HG02571 (cell line): Measurements from ENCODE around the gene POLR1E.
"Not testable (repeated sequence)": the region's sequence is repeated elsewhere in the genome, so short reads cannot be mapped to it uniquely, and the experiment has no call there.

ENCODE experiments used
- ATAC-seq: cut with Tn5 transposase; IDR thresholded peaks from one replicate; pipeline ENCODE4 v1.9.1; 2021; ENCODE audit warnings: mild to moderate bottlenecking, moderate library complexity; ENCODE audit not compliant: unreplicated experiment

The POLR1E gene

DNA sequence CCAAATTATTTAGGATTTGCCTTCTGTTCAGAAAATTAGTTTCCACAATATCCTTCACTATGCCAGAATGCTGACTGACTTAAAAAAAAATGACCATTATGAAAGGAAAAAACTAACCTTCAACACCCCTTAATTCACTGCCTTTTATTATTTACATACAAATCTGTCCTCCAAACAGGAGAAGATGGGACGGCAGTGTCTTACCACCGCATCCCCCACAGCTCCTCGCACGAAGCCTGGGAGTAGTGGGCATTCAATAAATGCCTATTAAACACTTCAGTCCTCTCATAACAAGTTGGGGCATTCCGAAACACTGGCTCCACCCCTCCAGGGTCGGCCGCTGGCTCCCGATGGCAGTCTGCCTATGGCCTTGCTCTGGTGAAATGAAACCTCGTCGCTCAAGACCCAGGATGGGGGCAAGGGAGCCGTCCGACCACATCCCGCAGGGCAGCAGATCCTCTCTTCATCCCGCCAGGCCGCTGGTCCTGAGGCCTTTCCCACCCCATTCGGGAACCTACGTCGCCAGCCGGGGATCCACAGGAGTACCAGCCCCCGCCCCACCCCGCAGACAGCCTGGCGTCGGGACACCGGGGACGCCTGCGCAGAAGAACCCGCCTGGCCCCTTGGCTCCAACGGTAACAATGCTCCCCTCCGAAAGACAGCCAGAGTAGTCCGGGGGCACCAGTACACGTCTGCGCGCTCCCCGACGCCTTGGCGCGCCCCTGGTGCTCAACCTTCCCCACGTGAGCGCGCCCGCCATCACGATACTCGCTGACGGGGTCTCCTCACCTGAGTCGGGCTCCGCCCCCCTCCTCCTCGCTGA, 21.1 kb upstream of the POLR1E start:
- ATAC-seq = peak; percentile 34

DNA sequence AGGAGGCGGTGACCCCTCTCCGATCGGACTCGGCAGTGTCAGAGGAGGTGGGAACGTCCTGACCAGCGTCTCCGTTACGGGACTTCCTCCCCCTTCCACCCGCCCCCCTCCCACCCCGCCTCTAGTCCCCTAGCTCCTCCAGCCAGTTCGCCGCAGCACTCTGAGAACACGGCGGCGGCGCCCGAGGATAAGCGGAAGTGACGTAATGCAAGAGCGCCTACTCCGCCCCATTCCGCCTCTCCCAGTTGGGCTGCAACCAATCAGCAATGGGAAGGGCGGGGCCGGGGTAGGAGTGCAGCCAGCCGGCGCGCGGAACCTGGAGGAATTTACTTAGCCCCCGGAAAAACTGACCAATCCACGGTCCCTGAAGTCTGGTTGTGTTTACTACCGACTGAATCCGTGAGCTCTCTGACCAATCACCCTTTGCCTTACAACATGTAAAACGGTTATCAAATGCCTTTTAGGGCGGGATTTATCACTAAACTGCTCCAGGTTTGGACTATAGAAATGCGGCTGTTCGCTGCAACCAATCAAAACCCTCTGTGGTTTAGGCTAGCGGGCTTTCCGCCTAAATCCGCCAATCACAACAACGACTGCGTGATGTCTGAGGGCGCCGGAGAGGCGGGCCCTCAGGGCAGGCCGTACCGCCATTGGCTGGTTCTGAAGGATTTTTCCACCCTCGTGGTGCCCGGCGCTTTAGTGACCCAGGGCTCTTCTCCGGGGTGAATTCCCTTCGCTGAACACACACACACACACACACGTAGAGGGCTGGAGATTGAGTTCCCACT, 20.3 kb upstream of the POLR1E start, which contains the start of gene ZBTB5:
Gene ZBTB5 (minus strand): TSS at position 202 of the 788 bp plus-strand sequence. CDS start 22,899 bp downstream, outside the sequence.
- ATAC-seq = peak; percentile 86

DNA sequence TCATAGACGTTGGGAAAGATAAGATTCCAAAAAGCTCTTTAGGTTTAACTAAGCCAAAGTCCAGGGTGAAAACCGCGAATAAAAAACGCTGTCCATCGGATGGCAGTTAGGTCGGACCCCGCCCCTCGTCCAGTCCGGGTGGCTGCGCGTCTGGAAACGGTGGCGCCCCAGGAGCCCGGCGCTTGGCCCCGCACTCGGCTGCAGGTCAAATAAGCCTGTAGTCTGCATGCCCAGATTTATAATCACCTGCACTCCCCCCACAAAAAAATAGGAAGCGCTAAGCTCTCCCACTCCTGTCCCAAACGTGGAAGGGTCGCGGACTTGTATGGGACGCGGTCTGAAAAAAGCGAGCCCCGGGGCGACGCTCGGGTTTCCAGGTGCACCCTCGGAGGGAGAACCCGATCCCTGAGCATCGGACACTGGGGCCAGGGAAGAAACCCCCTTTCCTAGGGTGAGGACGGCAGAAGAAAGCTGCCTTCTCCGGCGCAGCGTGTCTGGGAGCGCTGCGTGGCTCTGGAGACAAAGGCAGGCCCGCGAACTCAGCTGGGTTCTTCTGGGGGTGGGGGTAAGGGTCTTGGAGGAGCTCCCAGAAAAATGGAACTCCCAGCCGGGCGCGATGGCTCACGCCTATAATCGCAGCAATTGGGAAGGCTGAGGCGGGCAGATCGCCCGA, 19.6 kb upstream of the POLR1E start:
- ATAC-seq = peak; percentile 4

DNA sequence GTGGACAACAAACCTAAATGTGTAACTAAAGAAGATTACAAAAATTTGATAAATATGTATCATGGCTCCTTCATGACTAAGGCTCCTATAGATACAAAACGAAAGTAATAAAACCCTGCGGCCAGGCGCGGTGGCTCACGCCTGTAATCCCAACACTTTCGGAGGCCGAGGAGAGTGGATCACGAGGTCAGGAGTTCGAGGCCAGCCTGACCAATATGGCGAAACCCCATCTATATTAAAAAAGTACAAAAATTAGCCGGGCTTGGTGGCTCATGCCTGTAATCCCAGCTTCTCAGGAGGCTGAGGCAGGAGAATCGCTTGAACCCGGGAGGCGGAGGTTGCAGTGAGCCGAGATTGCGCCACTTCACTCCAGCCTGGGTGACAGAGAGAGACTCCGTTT, 18.2 kb upstream of the POLR1E start:
- ATAC-seq = not testable (repeated sequence)

DNA sequence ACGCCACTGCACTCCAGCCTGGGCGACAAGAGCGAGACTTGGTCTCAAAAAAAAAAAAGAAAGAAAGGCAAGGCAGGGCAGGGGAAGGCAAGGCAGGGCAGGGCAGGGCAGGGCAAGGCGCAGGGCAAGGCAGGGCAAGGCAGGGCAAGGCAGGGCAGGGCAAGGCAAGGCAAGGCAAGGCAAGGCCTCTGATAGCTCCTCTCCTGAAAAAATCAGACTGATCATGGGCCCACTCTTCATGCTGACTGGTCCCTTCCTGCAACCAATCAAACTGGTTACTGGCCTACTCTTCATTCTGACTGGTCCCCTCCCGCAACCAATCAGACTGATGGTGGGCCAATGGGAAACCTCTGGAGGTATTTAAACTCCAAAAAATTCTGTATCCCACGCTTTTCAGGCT, 17.1 kb upstream of the POLR1E start:
- no peak for ATAC-seq

DNA sequence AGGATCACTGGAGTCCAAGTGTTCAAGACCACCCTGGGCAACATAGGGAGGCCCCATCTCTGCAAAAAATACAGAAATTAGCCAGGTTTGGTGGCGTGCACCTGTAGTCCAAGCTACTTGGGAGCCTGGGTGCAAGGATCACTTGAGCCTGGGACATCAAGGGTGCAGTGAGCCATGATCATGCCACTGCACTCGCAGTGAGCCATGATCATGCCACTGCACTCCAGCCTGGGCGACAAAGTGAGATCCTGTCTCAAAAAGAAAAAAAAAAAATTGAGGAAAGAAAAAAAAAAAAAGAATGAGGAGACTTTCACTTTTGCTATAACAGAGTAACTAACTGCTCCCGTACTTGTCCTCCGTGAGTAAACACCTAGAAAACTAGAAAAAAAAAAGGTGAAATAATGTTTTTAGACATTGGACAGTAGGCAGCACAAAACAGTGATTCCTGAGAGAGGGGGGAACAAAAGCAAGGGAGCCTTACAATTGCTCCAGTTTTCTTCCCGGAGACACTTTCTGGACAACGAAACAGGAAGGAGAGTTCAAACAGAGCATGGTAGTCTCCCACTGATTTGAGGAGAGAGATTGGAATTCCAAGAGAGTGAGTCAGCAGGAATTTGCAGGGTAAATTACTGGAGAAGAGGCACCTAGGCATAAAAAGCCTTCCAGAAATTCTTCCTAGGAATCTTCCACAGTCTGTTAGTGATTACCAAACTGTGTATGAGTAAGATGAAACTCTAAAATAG, 13.6 kb upstream of the POLR1E start:
- ATAC-seq = no peak

DNA sequence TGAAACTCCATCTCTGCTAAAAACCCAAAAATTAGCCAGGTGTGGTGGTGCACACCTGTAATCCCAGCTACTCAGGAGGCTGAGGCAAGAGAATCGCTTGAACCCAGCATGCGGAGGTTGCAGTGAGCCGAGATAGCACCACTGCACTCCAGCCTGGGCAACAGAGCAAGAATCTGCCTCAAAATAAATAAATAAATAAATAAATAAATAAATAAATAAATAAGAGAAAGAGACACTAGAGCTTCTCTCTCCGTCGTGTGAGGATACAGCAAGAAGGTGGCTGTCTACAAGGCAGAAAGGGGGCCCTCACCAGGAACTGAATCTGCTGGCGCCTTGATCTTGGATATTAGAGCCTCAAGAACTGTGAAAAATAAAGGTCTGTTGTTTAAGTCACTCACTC, 11.8 kb upstream of the POLR1E start:
- ATAC-seq = not testable (repeated sequence)

DNA sequence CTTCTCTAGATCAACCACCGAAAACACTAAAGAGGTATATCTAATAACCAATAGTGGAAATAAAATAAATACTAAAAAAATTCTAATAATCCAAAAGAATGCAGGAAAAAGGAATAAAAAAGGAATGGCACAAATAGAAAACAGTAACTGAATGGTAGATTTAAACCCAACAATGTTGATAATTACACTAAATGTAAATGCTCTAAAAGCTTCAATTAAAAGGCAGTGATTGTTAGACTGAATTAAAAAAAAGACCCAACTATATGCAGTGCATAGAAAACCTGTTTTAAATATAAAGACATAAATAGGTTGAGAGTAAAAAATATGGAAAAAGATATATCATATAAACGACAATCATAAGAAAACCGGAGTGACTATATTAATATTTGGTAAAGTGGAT, 11.3 kb upstream of the POLR1E start:
- ATAC-seq = no peak

DNA sequence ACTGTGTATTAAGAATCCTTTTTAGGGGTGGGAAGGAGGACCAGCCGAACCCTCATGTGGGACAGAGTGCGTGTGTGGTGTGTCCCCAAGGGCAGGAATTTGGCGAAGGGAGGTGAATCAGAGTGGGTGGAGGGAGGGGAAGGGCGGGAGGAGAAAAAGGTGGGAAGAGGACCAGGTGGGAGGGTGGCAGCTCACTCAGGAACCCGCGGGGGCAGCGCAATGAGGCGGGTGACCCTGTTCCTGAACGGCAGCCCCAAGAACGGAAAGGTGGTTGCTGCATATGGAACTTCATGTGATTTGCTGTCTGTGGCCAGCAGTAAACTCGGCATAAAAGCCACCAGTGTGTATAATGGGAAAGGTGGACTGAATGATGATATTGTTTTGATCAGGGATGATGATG, 8.8 kb upstream of the POLR1E start:
- no peak for ATAC-seq

DNA sequence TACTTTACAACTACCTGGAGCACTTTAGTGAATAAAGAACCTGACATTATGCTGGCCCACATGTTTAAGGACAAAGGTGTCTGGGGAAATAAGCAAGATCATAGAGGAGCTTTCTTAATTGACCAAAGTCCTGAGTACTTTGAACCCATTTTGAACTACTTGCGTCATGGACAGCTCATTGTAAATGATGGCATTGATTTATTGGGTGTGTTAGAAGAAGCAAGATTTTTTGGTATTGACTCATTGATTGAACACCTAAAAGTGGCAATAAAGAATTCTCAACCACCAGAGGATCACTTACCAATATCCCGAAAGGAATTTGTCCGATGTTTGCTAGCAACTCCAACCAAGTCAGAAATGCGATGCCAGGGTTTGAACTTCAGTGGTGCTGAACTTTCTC, 8.3 kb upstream of the POLR1E start:
- ATAC-seq = not testable (repeated sequence)

DNA sequence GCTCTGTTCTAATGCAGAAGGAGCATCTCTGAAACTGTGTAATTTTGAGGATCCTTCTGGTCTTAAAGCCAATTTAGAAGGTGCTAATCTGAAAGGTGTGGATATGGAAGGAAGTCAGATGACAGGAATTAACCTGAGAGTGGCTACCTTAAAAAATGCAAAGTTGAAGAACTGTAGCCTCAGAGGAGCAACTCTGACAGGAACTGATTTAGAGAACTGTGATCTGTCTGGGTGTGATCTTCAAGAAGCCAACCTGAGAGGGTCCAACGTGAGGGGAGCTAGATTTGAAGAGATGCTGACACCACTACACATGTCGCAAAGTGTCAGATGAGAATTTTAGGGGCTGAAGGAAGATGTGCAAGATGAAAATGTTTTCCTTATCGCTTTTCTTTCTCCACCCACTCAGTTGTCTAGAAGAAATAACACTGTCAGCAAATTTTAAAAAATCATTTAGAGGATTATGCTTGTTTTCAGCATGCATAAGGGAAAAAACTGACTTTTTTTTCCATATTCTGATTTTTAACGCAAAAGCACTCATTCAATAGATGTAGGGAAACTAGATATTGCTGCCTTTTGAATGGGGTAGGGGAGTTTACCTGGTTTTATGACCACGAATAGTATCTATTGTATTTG, 7.6 kb upstream of the POLR1E start:
- ATAC-seq = not testable (repeated sequence)

DNA sequence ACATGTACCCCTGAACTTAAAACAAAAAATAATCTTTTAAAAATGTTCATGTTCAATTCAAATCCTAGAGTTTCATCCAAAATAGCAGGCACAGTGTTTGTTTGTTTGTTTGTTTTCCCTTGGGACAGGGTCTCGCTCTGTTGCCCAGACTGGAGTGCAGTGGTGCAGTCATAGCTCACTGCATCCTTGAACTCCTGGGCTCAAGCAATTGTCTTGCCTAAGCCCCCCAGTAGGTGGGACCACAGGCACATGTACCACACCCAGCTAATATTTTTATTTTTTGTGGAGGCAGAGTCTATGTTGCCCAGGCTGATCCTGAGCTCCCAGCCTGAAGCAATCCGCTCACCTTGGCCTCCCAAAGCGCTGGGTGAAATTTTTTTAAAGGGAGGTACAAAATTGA, 5.0 kb upstream of the POLR1E start:
- ATAC-seq = no peak

DNA sequence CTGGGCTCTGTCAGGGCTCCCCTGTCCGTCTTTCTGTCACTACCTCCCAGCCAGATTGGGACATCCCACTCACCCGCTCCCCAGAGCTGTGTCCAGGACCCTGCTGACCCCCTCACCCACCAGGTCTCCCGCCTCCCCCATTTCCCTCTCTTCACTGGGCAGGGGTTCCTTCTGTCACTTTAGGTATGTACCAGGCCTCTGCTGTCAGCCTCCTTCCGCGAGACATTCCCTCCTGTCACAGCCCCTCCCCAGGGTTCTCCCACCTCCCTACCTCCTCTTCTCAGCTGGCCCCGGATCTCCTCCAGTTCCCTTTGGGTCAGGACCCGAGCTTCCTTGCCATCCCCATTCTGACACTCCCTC, 488 bp downstream of the POLR1E start:
- ATAC-seq = no peak

DNA sequence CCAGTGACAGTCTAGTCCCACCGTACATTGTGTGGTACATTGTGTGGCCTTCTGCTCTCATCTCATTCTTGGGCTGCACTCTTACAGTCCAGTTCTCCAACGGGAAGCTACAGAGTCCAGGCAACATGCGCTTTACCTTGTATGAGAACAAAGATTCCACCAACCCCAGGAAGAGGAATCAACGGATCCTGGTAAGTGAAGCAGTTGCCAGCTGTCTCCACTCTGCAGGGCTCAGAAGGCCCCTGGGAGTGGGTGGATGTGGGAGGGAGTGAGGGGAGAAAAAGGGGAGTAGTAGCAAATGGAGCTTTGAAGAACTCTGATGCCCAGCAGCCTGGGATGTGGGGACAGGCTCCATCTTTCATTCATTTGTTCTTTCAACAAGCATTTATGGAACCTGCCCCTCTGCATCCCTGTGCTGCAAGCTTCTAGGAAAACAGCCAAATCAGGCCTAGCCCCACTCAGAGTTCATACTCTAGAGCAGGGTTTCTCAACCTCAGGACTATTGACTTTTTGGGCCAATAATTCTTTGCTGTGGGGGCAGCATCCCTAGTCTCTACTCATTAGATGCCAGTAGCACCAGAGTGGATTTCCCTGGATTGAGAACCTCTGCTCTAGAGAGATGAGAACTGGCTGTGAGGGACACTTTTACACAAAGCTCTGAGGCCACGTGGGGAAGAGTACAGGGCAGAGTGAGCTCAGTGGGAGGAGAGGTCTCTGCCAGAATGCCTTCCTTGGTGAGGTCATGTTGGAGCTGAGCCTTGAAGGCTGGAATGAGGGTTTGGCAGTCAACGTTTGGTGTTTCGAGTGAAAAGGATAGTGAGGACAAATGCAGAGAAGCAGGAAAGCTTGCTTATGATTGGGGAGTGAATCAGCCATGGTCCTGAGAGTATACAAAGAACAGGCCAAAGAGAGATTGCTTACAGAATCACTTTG, 1.1 kb downstream of the POLR1E start:
- ATAC-seq = no peak

DNA sequence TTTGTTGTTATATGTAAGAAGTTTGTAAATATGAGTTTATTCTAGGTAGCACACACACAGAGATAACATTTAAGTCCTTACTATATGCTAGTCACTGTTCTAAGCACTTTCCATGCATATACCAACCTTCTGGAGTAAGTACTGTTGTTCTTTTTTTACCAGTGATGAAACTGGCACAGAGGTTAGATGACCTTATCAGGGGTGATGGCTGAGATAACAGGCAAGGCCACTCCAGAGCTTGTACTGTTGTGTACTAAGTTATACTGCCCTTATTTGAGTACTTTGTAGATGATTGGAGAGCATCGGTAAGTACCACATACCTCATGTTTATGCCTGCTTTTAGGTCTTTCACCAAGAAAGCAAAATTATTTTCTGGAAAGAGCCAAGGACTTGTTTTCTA, 6.2 kb downstream of the POLR1E start:
- no peak for ATAC-seq

DNA sequence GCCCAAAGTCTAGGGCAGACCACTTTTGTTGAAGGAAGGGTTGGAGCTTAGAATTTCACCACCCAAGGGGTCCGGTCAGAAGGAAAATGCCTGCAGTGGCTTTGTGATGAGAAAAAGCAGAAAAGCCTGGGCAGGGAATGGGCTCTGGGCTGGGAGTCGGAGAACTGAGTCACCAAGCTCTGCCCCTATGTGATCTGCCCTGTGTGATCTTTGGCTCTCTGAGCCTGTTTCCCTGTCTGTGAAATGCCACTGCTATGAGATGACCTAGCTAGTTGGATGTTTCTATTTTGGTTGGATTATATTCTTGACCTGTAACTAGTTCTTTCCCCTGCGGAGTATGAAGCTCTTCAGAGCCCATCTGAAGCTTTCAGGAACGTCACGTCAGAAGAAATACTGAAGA, 9.8 kb downstream of the POLR1E start:
- no peak for ATAC-seq

DNA sequence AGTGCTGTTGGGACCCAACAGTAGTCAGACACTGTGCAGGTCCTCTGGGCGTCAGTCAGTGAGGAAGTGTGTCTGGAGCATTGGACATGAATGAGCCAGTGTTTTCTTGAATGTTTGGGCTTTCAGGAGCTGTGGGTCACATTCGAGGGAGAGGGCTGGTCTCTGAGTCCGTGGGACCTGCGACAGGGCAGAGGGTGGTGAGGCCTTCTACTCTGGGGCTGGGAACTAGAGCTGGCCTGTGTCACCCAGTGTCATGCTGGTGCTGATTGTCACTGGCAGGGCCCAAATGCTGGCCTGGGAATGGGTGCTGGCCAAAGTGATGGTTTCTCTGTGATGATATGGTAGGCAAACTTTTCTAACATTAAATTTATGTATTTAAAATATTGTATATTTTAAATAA, 10.3 kb downstream of the POLR1E start:
- ATAC-seq = no peak

DNA sequence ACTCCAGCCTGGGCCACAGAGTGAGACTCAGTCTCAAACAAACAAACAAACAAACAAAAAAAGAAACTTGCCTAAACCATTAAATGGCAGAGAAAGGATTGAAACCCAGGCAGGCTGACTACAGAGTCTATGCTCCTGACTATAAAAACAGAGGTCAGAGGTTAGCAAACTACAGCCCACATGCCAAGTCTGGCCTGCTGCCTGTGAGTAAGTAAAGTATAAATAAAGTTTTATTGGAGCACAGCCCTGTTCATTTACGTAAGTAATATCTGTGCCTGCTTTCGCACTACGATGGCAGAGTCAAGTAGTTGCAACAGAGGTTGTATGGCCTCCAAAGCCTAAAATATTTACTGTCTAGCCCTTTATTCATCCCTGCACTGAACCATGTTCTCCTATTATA, 11.6 kb downstream of the POLR1E start:
- ATAC-seq = no peak

DNA sequence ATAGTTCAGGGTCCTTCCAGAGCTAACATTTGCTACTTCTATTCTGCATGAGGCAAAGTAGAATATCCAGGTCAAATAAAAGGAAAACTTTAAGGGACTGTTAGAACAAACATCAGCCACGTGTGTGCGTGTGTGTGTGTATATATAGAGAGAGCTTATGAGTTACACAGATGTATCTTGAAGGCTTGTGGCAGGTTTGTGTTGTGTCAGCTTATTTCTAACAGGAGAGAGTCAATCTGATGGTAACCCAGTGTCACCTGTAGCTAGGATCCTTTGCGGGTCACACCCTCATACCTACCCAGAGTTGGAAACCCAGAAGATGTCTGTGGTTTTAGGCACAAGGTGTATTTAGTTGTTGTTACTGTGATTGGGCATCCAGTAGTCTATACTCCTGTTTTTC, 12.7 kb downstream of the POLR1E start:
- ATAC-seq = no peak
